CD4-positive, alpha-beta T cell treated with Interleukin-12 subunit alpha and Interleukin-12 subunit beta, for 1 hour (primary cell): Measurements from ENCODE around the gene KIF16B.
"Not testable (repeated sequence)": the region's sequence is repeated elsewhere in the genome, so short reads cannot be mapped to it uniquely, and the experiment has no call there.

Experiments
- DNase-seq: peaks from one replicate; pipeline ENCODE4 v3.0.0-alpha.2; 2020

Gene KIF16B

GRCh38 chr20:16573001-16573965 lies at the start of gene KIF16B:
KIF16B (minus strand) TSS chr20:16573448; CDS start chr20:16573275, 173 bp downstream.
- peak; percentile 87 for DNase-seq

GRCh38 chr20:16622501-16622900 lies 49.3 kb upstream of the KIF16B start:
- no peak for DNase-seq

- DNase-seq, result no peak
Observed at GRCh38 chr20:16621435-16622141, 48.3 kb upstream of the KIF16B start.

GRCh38 chr20:16620961-16621360 lies 47.7 kb upstream of the KIF16B start:
- no peak for DNase-seq

GRCh38 chr20:16619953-16620352 lies 46.7 kb upstream of the KIF16B start:
- DNase-seq, result no peak

GRCh38 chr20:16617056-16617455 lies 43.8 kb upstream of the KIF16B start:
- no peak for DNase-seq

- DNase-seq, result no peak
Observed at GRCh38 chr20:16616317-16616716, 43.1 kb upstream of the KIF16B start.

GRCh38 chr20:16615199-16615598 lies 42.0 kb upstream of the KIF16B start:
- no peak for DNase-seq

GRCh38 chr20:16613954-16614353 lies 40.7 kb upstream of the KIF16B start:
- no peak for DNase-seq

- DNase-seq, result no peak
Observed at GRCh38 chr20:16612706-16613105, 39.5 kb upstream of the KIF16B start.

GRCh38 chr20:16611817-16612216 lies 38.6 kb upstream of the KIF16B start:
- no peak for DNase-seq

- DNase-seq, result no peak
Observed at GRCh38 chr20:16609066-16609465, 35.8 kb upstream of the KIF16B start.

- no peak for DNase-seq
Observed at GRCh38 chr20:16608277-16608650, 35.0 kb upstream of the KIF16B start.

GRCh38 chr20:16607364-16608276 lies 34.4 kb upstream of the KIF16B start:
- DNase-seq, result no peak

- DNase-seq, result no peak
Observed at GRCh38 chr20:16606468-16607070, 33.3 kb upstream of the KIF16B start.

GRCh38 chr20:16601047-16601446 lies 27.8 kb upstream of the KIF16B start:
- no peak for DNase-seq

- DNase-seq, result no peak
Observed at GRCh38 chr20:16599257-16599656, 26.0 kb upstream of the KIF16B start.

GRCh38 chr20:16596991-16597390 lies 23.7 kb upstream of the KIF16B start:
- no peak for DNase-seq

- not testable (repeated sequence) for DNase-seq
Observed at GRCh38 chr20:16596404-16596803, 23.2 kb upstream of the KIF16B start.

- no peak for DNase-seq
Observed at GRCh38 chr20:16595376-16595775, 22.1 kb upstream of the KIF16B start.

GRCh38 chr20:16590041-16590633 lies 16.9 kb upstream of the KIF16B start:
- DNase-seq, result no peak

- DNase-seq, result no peak
Observed at GRCh38 chr20:16589623-16590022, 16.4 kb upstream of the KIF16B start.
